Natural killer cell (primary cell): Measurements from ENCODE around the gene CFAP68. TPM values are rescaled to one million over a fixed set of nuclear protein-coding genes. Genes with fewer than 3 reads are reported as not detected.

ENCODE experiments used
- ATAC-seq, 3 donors: fragments of 150-1000 bp in 2 of 3; fragments of 200-7000 bp in 1 of 3; cut with Tn5 transposase; 1 replicate in 1 of 3; 2 replicates in 2 of 3; pipeline ENCODE4 v1.10.0; 2021; ENCODE audit warnings: mild to moderate bottlenecking in 2 of 3, moderate library complexity in 2 of 3
- DNase-seq, 2 donors: peaks; one replicate each; pipeline versions ENCODE4 v3.0.0 to v3.0.0-alpha.2; 2013 to 2021; ENCODE audit warnings: mixed read lengths in 1 of 2
- H3K27ac ChIP-seq: one replicate; pipeline ENCODE4 v1.5.1; 2013; ENCODE audit warnings: mild to moderate bottlenecking, low read length
- H3K27me3 ChIP-seq: one replicate; pipeline ENCODE4 v1.6.1; 2013; ENCODE audit warnings: low read length; ENCODE audit not compliant: control insufficient read depth, insufficient read depth
- H3K36me3 ChIP-seq: one replicate; pipeline ENCODE4 v1.6.1; 2013; ENCODE audit warnings: low read length; ENCODE audit not compliant: control insufficient read depth, insufficient read depth
- H3K4me1 ChIP-seq: one replicate; pipeline ENCODE4 v1.6.1; 2013; ENCODE audit warnings: low read length; ENCODE audit not compliant: control insufficient read depth, insufficient read depth
- H3K4me3 ChIP-seq: one replicate; pipeline ENCODE4 v1.5.1; 2013; ENCODE audit warnings: low read length
- H3K9me3 ChIP-seq: one replicate; pipeline ENCODE4 v1.6.1; 2013; ENCODE audit warnings: low read length; ENCODE audit not compliant: control insufficient read depth, insufficient read depth
- H3K27ac Mint-ChIP-seq, 2 donors: one replicate each; pipeline ENCODE4 v1.8.0; 2022; ENCODE audit warnings: mild to moderate bottlenecking in 2 of 2, mixed read lengths in 2 of 2, moderate library complexity in 1 of 2
- H3K27me3 Mint-ChIP-seq, 2 donors: one replicate each; pipeline ENCODE4 v1.8.0; 2022; ENCODE audit warnings: low read depth in 2 of 2, mixed read lengths in 2 of 2
- H3K36me3 Mint-ChIP-seq: one replicate; pipeline ENCODE4 v1.8.0; 2022; ENCODE audit warnings: mixed read lengths
- H3K4me1 Mint-ChIP-seq, 2 donors: one replicate each; pipeline ENCODE4 v1.8.0; 2022; ENCODE audit warnings: mixed read lengths in 2 of 2
- H3K4me3 Mint-ChIP-seq: one replicate; pipeline ENCODE4 v1.8.0; 2022; ENCODE audit warnings: mild to moderate bottlenecking, moderate library complexity, mixed read lengths
- H3K9me3 Mint-ChIP-seq, 2 donors: one replicate each; pipeline ENCODE4 v1.8.0; 2022; ENCODE audit warnings: mixed read lengths in 2 of 2
- WGBS: methylation state at CpG from one replicate; pipeline ENCODE4 v1.1.7; 2013; ENCODE audit warnings: missing lambda C conversion rate; ENCODE audit not compliant: insufficient coverage; 5-methylcytosine and 5-hydroxymethylcytosine counted together
- intact Hi-C: fragments of 100-400 bp; cut with micrococcal nuclease; formaldehyde crosslinking; loops from one replicate; pipeline ENCODE4 v1.14.2; 2022
- total RNA-seq, 4 donors: library from RNA; stranded (reverse); fragments of 120-200 nt in 1 of 4; gene quantifications; one replicate each; pipeline versions ENCODE4 v1.2.3 to v1.2.4, GENCODE V29; 2013 to 2022
- TF ChIP-seq, protein P1 (sequence below): fragments of 200-600 bp; IDR thresholded peaks from one replicate; pipeline ENCODE4 v1.8.0; 2022; ENCODE audit warnings: antibody characterized with exemption

The CFAP68 gene
- total RNA-seq, 3 donors from 2014 or later (not counting 1 experiment from before 2014, with no cell fraction given), result 5.9 to 9.2 (median 7.6) TPM

DNA sequence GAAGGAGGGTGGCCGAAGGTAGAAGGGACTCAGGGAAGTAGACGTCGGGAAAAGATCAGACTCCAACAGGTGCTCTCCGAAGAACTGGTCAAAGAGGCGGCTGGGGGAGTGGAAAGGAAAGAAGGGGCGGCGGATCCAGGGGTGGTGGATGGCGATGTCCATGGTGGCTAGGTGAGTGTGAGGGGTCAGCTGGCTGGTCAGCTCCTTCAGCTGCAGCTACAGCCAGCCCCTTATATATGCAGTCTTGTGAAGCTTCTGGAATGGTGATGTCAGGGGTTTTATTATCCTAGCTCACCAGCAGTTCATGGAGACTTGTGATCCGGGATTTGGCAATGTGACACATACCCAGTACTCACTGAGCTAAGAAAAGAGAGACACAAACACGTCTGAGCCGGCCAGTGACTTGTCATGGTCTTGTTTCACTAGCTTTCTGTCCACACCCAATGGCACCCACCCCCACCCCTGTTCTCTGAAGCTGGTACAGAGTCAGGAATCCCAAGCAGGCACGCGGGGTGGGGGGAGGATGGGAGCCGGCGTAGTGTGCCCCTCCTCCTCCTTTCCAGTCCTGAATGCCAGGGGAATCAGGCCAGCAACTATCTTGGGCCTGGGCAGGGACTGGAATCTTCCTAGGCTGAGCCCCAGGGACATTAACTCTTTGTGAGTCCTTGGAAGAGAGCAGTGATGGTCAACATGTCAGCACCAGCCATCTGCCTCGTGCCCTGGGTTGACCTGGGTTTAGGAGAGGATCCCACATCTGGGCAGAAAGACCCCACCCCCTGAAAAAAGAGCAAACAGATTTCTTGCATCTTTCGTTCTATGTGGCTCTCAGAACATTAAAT, 32.4 kb downstream of the CFAP68 start, which contains the start of gene CRYAB:
CRYAB (minus strand) TSS at position 208 of the 839 bp plus-strand sequence; CDS start at position 162, 46 bp downstream.
- Mint-ChIP-seq H3K27me3 (peaks cover 54 to 62% of the 10 kb centered on the region in 2 donors), H3K4me1 (no peaks in the 10 kb centered on the region), H3K9me3 (no peaks in the 10 kb centered on the region), H3K36me3 (no peaks in the 10 kb centered on the region), H3K27ac (no peak within 1 kb of the TSS), H3K4me3 (no peak within 1 kb of the TSS)
- intact Hi-C loops, result no loop called here
- no peak for DNase-seq
- no peaks in the 10 kb centered on the region for H3K36me3 ChIP-seq
- H3K9me3 ChIP-seq, result no peaks in the 10 kb centered on the region
- H3K4me1 ChIP-seq, result no peaks in the 10 kb centered on the region
- no peak within 1 kb of the TSS for H3K4me3 ChIP-seq
- TF ChIP-seq, protein P1, sequence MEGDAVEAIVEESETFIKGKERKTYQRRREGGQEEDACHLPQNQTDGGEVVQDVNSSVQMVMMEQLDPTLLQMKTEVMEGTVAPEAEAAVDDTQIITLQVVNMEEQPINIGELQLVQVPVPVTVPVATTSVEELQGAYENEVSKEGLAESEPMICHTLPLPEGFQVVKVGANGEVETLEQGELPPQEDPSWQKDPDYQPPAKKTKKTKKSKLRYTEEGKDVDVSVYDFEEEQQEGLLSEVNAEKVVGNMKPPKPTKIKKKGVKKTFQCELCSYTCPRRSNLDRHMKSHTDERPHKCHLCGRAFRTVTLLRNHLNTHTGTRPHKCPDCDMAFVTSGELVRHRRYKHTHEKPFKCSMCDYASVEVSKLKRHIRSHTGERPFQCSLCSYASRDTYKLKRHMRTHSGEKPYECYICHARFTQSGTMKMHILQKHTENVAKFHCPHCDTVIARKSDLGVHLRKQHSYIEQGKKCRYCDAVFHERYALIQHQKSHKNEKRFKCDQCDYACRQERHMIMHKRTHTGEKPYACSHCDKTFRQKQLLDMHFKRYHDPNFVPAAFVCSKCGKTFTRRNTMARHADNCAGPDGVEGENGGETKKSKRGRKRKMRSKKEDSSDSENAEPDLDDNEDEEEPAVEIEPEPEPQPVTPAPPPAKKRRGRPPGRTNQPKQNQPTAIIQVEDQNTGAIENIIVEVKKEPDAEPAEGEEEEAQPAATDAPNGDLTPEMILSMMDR, result no peak
- H3K27ac ChIP-seq, result no peak within 1 kb of the TSS
- 72% methylated on average over 17 of the region's 17 CpGs for WGBS
- H3K27me3 ChIP-seq, result peaks cover 15% of the 10 kb centered on the region
- no peak for ATAC-seq

DNA sequence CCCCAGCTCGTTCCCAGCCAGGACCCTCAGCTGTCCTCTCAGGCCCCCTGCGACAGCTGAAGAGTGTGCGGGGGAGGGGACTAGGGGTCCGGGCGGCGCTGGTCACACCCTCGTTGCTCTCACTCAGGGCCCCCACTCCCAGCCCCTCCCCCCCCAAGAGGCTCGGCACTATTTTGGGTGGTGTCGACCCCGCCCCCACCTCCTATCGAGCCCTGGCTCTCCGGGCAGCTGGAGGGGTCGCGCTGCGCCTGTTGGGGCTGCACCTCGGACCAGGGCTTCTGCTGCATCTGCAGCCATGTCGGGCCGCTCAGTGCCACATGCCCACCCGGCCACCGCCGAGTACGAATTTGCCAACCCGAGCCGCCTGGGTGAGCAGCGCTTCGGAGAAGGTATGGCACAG, 33.2 kb downstream of the CFAP68 start, which contains the start of gene HSPB2:
HSPB2 (plus strand) TSS at position 200 of the 400 bp plus-strand sequence; CDS start at position 296, 96 bp downstream.
- no peak for ATAC-seq
- Histone ChIP-seq H3K27me3 (peaks cover 15% of the 10 kb centered on the region), H3K36me3 (no peaks in the 10 kb centered on the region), H3K27ac (no peak within 1 kb of the TSS), H3K4me3 (no peak within 1 kb of the TSS), H3K9me3 (no peaks in the 10 kb centered on the region), H3K4me1 (no peaks in the 10 kb centered on the region)
- no peaks in the 10 kb centered on the region for H3K4me1 Mint-ChIP-seq
- H3K4me3 Mint-ChIP-seq, result no peak within 1 kb of the TSS
- intact Hi-C loops, result no loop called here
- 15% methylated on average over 26 of the region's 26 CpGs for WGBS
- TF ChIP-seq, protein P1, result no peak
- no peaks in the 10 kb centered on the region for H3K9me3 Mint-ChIP-seq
- H3K36me3 Mint-ChIP-seq, result no peaks in the 10 kb centered on the region
- peaks cover 59 to 60% of the 10 kb centered on the region in 2 donors for H3K27me3 Mint-ChIP-seq
- H3K27ac Mint-ChIP-seq, result no peak within 1 kb of the TSS
- DNase-seq, result no peak

DNA sequence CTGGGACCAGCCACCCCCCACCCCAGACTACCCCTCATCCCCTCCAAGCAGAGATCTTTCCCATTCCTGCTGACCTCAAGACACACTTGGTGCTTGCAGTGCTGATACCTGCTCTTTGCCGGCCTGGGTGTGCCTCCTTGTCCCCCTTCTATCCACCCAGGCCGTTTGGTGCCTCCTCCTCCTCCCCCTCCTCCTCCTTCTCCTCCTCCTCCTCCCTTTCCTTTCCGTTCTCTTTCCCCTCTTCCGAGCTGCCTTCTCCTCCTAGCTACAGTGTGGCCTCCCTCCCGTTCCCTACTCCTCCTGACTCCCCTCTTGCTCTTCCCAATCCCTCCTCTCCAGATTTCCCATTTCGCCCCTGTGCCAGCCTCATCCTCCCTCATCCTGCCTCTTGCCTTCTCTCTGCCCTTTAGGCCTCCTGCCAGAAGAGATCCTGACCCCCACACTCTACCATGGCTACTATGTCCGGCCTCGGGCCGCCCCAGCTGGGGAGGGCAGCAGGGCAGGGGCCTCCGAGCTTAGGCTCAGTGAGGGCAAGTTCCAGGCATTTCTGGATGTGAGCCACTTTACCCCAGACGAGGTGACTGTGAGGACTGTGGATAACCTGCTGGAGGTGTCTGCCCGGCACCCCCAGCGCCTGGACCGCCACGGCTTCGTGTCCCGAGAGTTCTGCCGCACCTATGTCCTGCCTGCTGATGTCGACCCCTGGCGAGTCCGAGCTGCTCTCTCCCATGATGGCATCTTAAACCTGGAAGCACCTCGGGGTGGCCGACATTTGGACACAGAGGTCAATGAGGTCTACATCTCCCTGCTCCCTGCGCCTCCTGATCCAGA, 33.9 kb downstream of the CFAP68 start:
- Mint-ChIP-seq H3K4me3 (no peak overlapping the region), H3K4me1 (no peaks in the 10 kb centered on the region), H3K27ac (no peak overlapping the region), H3K9me3 (no peaks in the 10 kb centered on the region), H3K27me3 (peaks cover 56% of the 10 kb centered on the region in 2 donors), H3K36me3 (no peaks in the 10 kb centered on the region)
- H3K9me3 ChIP-seq, result no peaks in the 10 kb centered on the region
- peaks cover 15% of the 10 kb centered on the region for H3K27me3 ChIP-seq
- DNase-seq, result no peak
- no peaks in the 10 kb centered on the region for H3K4me1 ChIP-seq
- intact Hi-C loops, result no loop called here
- no peak overlapping the region for H3K4me3 ChIP-seq
- H3K36me3 ChIP-seq, result no peaks in the 10 kb centered on the region
- H3K27ac ChIP-seq, result no peak overlapping the region
- no peak for ATAC-seq
- 84% methylated on average over 24 of the region's 24 CpGs for WGBS
- TF ChIP-seq, protein P1, result no peak
